GM12891 (cell line): ENCODE data around the gene AADACL2.

Experiments used
- POLR2A ChIP-seq: IDR thresholded peaks from 2 replicates; pipeline ENCODE4 v1.6.1; 2011; ENCODE audit warnings: low read depth, low read length, control low read depth
- POLR2AphosphoS5 ChIP-seq: IDR thresholded peaks from 2 replicates; pipeline ENCODE4 v1.6.1; 2011; ENCODE audit warnings: low read depth, low read length, control low read depth
- POU2F2 ChIP-seq: IDR thresholded peaks from 2 replicates; pipeline ENCODE4 v1.6.1; 2011; ENCODE audit warnings: low read depth, mild to moderate bottlenecking, control low read depth, low read length, moderate library complexity
- SPI1 ChIP-seq: IDR thresholded peaks from 2 replicates; pipeline ENCODE4 v1.6.1; 2011; ENCODE audit warnings: low read depth, low read length, control low read depth
- TAF1 ChIP-seq: IDR thresholded peaks from 2 replicates; pipeline ENCODE4 v1.6.1; 2011; ENCODE audit warnings: low read depth, low read length, control low read depth

DNA sequence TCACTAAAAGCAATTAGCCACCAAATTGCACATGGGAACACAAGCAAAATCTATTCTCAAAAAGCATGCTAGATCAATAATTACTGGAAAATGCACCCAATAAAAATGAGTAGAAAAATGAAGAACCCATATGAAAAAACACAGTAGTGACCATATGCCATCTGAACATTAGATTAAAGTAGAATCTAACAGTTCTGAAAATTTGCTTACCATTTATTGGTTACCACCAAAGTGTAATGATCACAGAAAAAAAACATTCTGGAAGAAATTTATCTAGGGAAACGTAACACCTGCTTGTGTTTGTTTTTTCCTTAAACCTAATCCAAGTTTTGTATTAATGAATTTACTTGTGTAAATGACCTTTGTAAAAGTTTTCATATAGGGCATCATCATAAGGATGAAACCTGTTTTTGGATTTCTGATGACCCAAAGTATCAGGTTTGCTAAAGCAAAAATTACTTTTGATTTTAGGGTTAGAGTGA, 42.6 kb downstream of the AADACL2 start:
- TF ChIP-seq SPI1 (no peak), POLR2AphosphoS5 (no peak), POLR2A (no peak), POU2F2 (no peak), TAF1 (no peak)
